Astrocyte (in vitro differentiated cells and primary cell): Measurements from ENCODE around the gene AQP1.

ENCODE experiments used
- CTCF ChIP-seq: IDR thresholded peaks from 2 replicates; pipeline ENCODE4 v1.5.1; 2011; ENCODE audit warnings: low read depth, mild to moderate bottlenecking, inconsistent platforms, low read length, moderate library complexity; ENCODE audit not compliant: insufficient read depth
- EZH2 ChIP-seq: IDR thresholded peaks from 2 replicates; pipeline ENCODE4 v1.6.1; 2012; ENCODE audit warnings: mild to moderate bottlenecking, low read length, inconsistent platforms; ENCODE audit not compliant: insufficient read depth

- TF ChIP-seq CTCF (no peak), EZH2 (no peak)
These were observed 8.4 kb downstream of the AQP1 start for GRCh38 chr7:30920021-30920583.
